IPS DF 6.9 (cell line): ENCODE results near the gene CRYBB2.
"Not testable (repeated sequence)": the region's sequence is repeated elsewhere in the genome, so short reads cannot be mapped to it uniquely, and the experiment has no call there.

Experiments
- DNase-seq: peaks from one replicate; pipeline ENCODE4 v3.0.0-alpha.2; 2013; ENCODE audit warnings: low read depth, low spot score
- H3K27ac ChIP-seq: one replicate; pipeline ENCODE4 v1.5.1; 2013; ENCODE audit warnings: low read length, control low read depth
- H3K27me3 ChIP-seq: 2 replicates; pipeline ENCODE4 v1.6.1; 2013; ENCODE audit warnings: mild to moderate bottlenecking, low read length; ENCODE audit not compliant: control insufficient read depth, insufficient read depth
- H3K36me3 ChIP-seq: 2 replicates; pipeline ENCODE4 v1.6.1; 2013; ENCODE audit warnings: low read length; ENCODE audit not compliant: control insufficient read depth, insufficient read depth
- H3K4me1 ChIP-seq: 2 replicates; pipeline ENCODE4 v1.6.1; 2013; ENCODE audit warnings: low read length; ENCODE audit not compliant: control insufficient read depth, insufficient read depth
- H3K4me3 ChIP-seq: 2 replicates; pipeline ENCODE4 v1.5.1; 2013; ENCODE audit warnings: mild to moderate bottlenecking, low read length
- H3K9me3 ChIP-seq: 2 replicates; pipeline ENCODE4 v1.6.1; 2013; ENCODE audit warnings: low read length, inconsistent platforms; ENCODE audit not compliant: control insufficient read depth, insufficient read depth
- WGBS: extraction: QIAGEN DNeasy Blood & Tissue Kit; methylation state at CpG from one replicate; pipeline ENCODE4 v1.1.7; 2013; ENCODE audit warnings: mixed read lengths, missing lambda C conversion rate; ENCODE audit not compliant: insufficient read length, insufficient coverage; 5-methylcytosine and 5-hydroxymethylcytosine counted together

The CRYBB2 gene

GRCh38 chr22:25233706-25234105 lies 14.3 kb downstream of the CRYBB2 start:
- H3K4me1 ChIP-seq, H3K27ac ChIP-seq, H3K36me3 ChIP-seq, DNase-seq, H3K4me3 ChIP-seq, H3K27me3 ChIP-seq, H3K9me3 ChIP-seq: not testable (repeated sequence)

DNA sequence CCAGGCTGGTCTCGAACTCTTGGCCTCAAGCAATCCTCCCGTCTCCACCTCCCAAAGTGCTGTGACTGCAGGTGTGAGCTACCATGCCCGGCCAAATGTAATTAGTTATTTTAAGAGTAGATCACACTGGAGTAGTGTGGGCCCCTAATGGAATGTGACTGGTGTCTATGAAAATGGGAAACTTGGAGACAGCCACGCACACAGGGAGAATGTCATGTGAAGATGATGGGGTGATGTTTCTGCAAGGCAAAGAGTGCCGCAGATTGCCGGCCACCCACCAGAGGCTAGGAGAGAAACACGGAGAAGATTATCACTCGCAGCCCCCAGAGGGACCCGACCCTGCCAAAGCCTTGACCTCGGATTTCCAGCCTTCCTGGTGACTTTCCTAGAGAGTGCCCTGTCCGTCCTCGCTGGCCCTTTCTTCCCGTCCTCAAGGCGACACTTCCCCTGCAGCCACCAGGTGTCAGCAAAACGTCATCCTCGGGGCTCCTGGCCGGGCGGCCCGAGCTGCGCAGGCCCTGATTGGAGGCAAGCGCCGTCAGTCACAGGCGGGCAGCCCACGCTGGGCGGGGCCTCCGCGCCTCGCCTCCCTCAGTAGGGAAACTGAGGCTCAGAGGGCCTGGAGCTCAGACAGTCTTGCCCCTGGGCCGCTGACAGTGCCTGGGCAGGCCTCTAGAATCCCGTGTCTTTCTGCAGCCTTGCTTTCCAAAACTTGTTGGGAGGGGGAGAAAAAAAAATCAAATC lies 16.3 kb downstream of the CRYBB2 start:
- H3K27ac ChIP-seq: no peak overlapping the region
- no CpG with 5 or more reads among the region's 30 CpGs for WGBS
- peak; percentile 91 for DNase-seq
- H3K4me3 ChIP-seq: no peak overlapping the region
- H3K9me3 ChIP-seq: no peaks in the 10 kb centered on the region
- no peaks in the 10 kb centered on the region for H3K4me1 ChIP-seq
- no peaks in the 10 kb centered on the region for H3K27me3 ChIP-seq
- no peaks in the 10 kb centered on the region for H3K36me3 ChIP-seq

DNA sequence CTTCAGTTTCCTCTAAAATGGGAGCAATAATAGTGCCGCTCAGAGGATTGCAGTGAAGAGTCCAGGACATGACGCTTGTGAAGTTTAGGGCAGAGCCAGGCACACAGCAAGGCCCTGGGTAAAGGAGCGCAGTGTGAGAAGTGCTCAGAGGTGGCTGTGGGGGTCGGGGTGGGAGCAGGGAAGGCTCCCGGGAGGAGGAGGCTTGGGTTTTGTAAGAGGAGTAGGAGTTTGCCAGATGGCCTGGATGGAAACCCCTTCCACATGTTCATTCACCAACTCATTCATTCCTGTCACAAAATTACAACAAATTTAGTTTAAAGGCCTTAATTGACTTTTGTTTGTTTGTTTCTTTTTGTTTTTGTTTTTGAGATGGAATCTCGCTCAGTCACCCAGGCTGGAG lies 17.0 kb downstream of the CRYBB2 start:
- H3K36me3 ChIP-seq: no peaks in the 10 kb centered on the region
- H3K4me1 ChIP-seq: no peaks in the 10 kb centered on the region
- no peak overlapping the region for H3K27ac ChIP-seq
- H3K27me3 ChIP-seq: no peaks in the 10 kb centered on the region
- no peak overlapping the region for H3K4me3 ChIP-seq
- DNase-seq: no peak
- H3K9me3 ChIP-seq: no peaks in the 10 kb centered on the region
- no CpG with 5 or more reads among the region's 6 CpGs for WGBS

GRCh38 chr22:25237503-25237902 lies 18.1 kb downstream of the CRYBB2 start:
- Histone ChIP-seq H3K27me3 (no peaks in the 10 kb centered on the region), H3K4me1 (no peaks in the 10 kb centered on the region), H3K4me3 (no peak overlapping the region), H3K36me3 (no peaks in the 10 kb centered on the region), H3K27ac (no peak overlapping the region), H3K9me3 (no peaks in the 10 kb centered on the region)
- no CpG with 5 or more reads among the region's 4 CpGs for WGBS
- no peak for DNase-seq

GRCh38 chr22:25238058-25238457 lies 18.6 kb downstream of the CRYBB2 start:
- not testable (repeated sequence) for H3K27ac ChIP-seq, H3K9me3 ChIP-seq, H3K4me1 ChIP-seq, H3K4me3 ChIP-seq, H3K36me3 ChIP-seq, H3K27me3 ChIP-seq, DNase-seq
- no CpG with 5 or more reads among the region's 9 CpGs for WGBS

GRCh38 chr22:25255169-25255568 lies 35.7 kb downstream of the CRYBB2 start:
- WGBS: no CpG with 5 or more reads among the region's 1 CpG
- H3K36me3 ChIP-seq, H3K27me3 ChIP-seq: not testable (repeated sequence)

GRCh38 chr22:25267567-25267966 lies 48.1 kb downstream of the CRYBB2 start:
- not testable (repeated sequence) for H3K4me1 ChIP-seq, H3K4me3 ChIP-seq, H3K27me3 ChIP-seq, H3K27ac ChIP-seq, DNase-seq, H3K9me3 ChIP-seq, H3K36me3 ChIP-seq
- WGBS: no CpG with 5 or more reads among the region's 4 CpGs

More at GRCh38 chr22:25255169-25255568, 35.7 kb downstream of the CRYBB2 start:
- H3K27ac ChIP-seq, H3K4me1 ChIP-seq, H3K9me3 ChIP-seq, H3K4me3 ChIP-seq, DNase-seq: not testable (repeated sequence)

DNA sequence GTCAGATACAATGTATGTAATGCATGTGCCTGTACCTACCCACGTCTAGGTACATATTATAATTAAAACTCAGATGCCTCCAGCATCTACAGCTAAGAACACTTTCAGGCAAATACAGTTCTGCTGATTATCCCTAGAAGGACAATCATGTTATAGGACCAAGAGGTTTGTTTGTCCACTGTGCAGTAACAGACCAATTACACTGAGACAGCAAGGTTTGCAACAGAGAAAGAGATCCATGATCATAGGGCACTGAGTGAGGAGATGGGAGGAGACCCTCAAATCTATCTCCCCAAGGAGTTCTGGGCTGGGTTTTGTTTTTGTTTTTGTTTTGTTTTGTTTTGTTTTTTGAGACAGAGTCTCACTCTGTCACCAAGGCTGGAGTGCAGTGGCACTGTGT lies 49.5 kb downstream of the CRYBB2 start:
- H3K4me1 ChIP-seq, H3K9me3 ChIP-seq, H3K4me3 ChIP-seq, H3K36me3 ChIP-seq, H3K27ac ChIP-seq, H3K27me3 ChIP-seq, DNase-seq: not testable (repeated sequence)
- WGBS: no CpG with 5 or more reads among the region's 1 CpG

- H3K4me3 ChIP-seq, H3K27me3 ChIP-seq, H3K27ac ChIP-seq, H3K36me3 ChIP-seq, DNase-seq, H3K4me1 ChIP-seq, H3K9me3 ChIP-seq: not testable (repeated sequence)
- no CpG with 5 or more reads among the region's 2 CpGs for WGBS
These were observed 50.6 kb downstream of the CRYBB2 start for GRCh38 chr22:25270061-25270460.

DNA sequence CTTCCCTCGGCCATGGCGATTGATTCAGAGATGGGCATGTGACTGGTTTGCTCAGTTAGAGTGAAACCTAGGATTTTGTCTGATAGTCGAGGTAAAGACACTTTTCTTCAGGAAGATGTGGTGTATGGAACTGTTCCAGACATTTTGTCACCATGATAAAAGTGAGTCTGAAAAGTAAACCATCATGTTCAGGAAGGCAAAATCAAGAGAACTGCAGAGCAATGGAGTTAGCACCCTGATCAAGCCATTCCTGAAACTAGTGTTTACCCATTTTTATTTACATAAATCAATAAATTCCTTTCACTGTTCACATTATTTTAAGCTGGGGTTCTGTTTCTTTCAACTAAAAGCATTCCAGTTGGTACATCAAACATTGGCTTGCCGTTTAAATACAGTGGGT lies 53.8 kb downstream of the CRYBB2 start:
- H3K27me3 ChIP-seq, H3K9me3 ChIP-seq, H3K36me3 ChIP-seq, H3K4me1 ChIP-seq, DNase-seq, H3K27ac ChIP-seq, H3K4me3 ChIP-seq: not testable (repeated sequence)
- WGBS: no CpG with 5 or more reads among the region's 4 CpGs

DNA sequence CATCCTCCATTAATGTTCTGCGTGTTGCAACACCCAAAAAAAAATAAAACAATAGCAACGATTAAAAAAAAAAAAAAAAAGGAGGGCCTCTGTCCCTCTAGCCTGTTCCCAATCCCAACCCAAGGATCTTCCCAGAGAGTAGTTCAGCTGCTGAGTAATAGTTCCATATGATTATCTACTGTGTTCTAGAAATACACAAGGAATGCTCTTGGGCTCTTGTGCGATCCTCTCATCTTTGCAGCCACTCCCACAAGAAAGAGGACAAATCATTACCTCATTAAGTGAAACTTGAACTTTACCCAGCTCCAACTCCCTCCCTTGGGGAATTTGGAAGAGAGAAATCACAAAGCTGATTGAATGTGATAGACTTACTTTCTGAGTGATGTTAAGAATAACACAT lies 54.5 kb downstream of the CRYBB2 start:
- no CpG with 5 or more reads among the region's 3 CpGs for WGBS
- H3K27ac ChIP-seq, DNase-seq, H3K4me3 ChIP-seq, H3K36me3 ChIP-seq, H3K27me3 ChIP-seq, H3K4me1 ChIP-seq, H3K9me3 ChIP-seq: not testable (repeated sequence)
